ENCODE measurements around the gene SLC30A2. TPM values are rescaled to one million over a fixed set of nuclear protein-coding genes. Genes with fewer than 3 reads are reported as not detected.

Gene SLC30A2
- polyA plus RNA-seq, 2 donors, result 0.01 TPM; not detected in 1

DNA sequence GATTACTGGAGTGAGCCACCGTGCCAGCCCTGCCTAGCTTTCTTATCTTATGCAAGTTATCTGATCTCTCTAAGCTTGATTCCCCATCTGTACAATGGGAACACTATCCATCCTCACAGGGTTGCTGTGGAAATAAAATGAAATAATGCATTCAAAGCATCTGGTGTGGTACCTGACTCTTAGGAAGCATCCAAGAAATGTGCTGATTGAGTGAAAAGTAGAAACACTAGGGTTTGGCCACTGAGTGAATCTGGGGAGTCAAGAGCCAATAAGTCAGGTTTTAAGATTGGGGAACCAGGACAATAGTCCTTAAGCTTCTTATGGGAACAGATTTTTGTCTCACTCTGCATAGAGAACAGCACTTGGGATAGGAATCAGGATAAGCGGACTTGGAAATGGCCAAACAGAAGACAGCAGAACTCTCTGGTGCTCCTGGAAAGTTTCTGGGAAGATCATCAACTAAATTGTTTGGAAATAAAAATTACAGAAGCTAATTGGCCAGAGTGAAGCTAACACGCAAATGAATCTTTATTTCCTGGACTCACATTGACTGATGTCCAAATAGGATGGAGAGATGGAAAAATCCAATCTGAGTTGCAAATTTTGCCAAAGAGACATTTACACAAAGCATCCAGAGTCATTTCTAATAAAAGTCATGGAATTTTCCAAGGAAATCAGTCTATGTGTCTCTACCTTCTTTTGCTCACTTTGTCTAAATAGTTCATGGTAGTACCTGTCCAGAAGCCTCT is 51.3 kb downstream of the SLC30A2 start:
- 86 to 92% methylated on average over 3 of the region's 3 CpGs for WGBS, 2 donors
- no peak overlapping the region for H3K27ac ChIP-seq (ENCODE audit: low read depth in 2 of 2, low read length in 1 of 2)

DNA sequence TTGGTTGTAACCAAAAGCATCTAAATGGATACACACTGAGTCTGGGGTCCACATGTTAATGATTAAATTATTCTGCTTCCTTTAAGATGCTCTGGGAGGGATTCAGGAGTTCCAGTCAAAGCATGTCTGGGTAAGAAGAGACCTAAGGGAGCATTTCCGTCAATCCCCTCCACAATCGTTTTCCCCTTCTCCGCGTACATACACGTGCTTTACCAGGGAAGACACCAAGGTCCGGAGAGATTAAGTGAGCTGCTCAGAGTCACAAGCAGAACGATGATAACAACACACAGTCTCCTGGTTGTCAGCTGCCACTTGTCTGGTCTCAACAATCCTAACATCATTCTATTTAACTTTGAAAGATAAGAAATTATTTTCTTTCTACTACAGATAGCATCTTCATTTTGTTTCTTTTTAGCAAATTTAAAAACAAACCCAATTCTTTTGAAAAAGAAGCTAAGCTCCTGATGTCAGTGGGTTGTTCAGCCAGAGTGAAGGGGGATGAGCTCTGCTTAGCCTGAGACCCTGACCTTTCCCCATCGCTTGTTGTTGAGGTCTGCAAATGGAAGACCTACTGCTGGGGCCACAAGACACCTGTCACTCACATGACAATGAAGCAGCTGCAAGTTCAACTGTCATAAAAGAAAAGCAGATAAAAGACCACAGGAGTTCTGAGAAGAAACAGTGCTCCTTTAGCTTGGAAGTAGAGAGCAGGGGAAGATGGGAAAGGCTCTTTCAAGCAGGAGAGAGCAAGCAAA is 52.5 kb downstream of the SLC30A2 start:
- WGBS, 2 donors, result 90% methylated on average over 8 of the region's 8 CpGs
- H3K9me3 ChIP-seq (ENCODE audit: control insufficient read depth in 2 of 2, insufficient read depth in 1 of 2, low read depth in 1 of 2, low read length in 1 of 2), result no peaks in the 10 kb centered on the region
- H3K4me3 ChIP-seq (ENCODE audit: low read depth in 1 of 2, low read length in 2 of 2), result no peak overlapping the region
- no peaks in the 10 kb centered on the region for H3K27me3 ChIP-seq (ENCODE audit: control insufficient read depth in 1 of 2, insufficient read depth in 2 of 2, low read length in 2 of 2)
- peaks cover 2 to 5% of the 10 kb centered on the region in 2 donors for H3K4me1 ChIP-seq (ENCODE audit: control insufficient read depth in 2 of 2, insufficient read depth in 2 of 2, low read length in 1 of 2)
- H3K36me3 ChIP-seq (ENCODE audit: control insufficient read depth in 2 of 2, insufficient read depth in 2 of 2, low read length in 1 of 2), result peaks cover 3% of the 10 kb centered on the region in 2 donors
- H3K27ac ChIP-seq (ENCODE audit: low read depth in 2 of 2, low read length in 1 of 2), result no peak overlapping the region

More for the DNA sequence above, 51.3 kb downstream of the SLC30A2 start:
- Histone ChIP-seq H3K36me3 (ENCODE audit: control insufficient read depth in 2 of 2, insufficient read depth in 2 of 2, low read length in 1 of 2) (no peaks in the 10 kb centered on the region), H3K4me3 (ENCODE audit: low read depth in 1 of 2, low read length in 2 of 2) (no peak overlapping the region), H3K9me3 (ENCODE audit: control insufficient read depth in 2 of 2, insufficient read depth in 1 of 2, low read depth in 1 of 2, low read length in 1 of 2) (no peaks in the 10 kb centered on the region), H3K4me1 (ENCODE audit: control insufficient read depth in 2 of 2, insufficient read depth in 2 of 2, low read length in 1 of 2) (peaks cover 2 to 5% of the 10 kb centered on the region in 2 donors), H3K27me3 (ENCODE audit: control insufficient read depth in 1 of 2, insufficient read depth in 2 of 2, low read length in 2 of 2) (no peaks in the 10 kb centered on the region)

DNA sequence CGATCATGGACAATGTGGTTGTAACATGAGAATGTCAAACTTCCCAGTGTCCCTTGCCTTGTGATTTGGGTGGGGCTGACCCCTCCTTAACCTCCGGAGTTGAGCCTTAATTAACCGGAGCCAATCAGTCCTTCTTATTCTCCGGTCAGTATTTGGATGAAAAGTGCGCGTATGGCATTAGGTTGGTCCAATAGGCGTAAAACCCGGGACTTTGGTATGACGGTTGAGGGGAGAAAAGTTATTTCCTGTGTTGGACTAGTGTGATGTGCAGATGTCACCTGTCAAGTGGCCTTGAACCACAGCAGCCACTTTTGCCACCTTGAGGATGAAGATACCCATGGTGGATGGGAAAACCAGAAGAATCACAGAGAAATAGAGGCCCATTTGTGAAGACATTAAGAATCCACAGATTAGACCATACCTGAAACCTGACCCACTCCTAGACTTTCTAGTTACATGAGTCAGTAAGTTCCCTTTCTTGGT is 53.2 kb downstream of the SLC30A2 start:
- H3K36me3 ChIP-seq (ENCODE audit: control insufficient read depth in 2 of 2, insufficient read depth in 2 of 2, low read length in 1 of 2), result peaks cover 3% of the 10 kb centered on the region in 2 donors
- no peak overlapping the region for H3K4me3 ChIP-seq (ENCODE audit: low read depth in 1 of 2, low read length in 2 of 2)
- no peaks in the 10 kb centered on the region for H3K27me3 ChIP-seq (ENCODE audit: control insufficient read depth in 1 of 2, insufficient read depth in 2 of 2, low read length in 2 of 2)
- peaks cover 2 to 5% of the 10 kb centered on the region in 2 donors for H3K4me1 ChIP-seq (ENCODE audit: control insufficient read depth in 2 of 2, insufficient read depth in 2 of 2, low read length in 1 of 2)
- no peaks in the 10 kb centered on the region for H3K9me3 ChIP-seq (ENCODE audit: control insufficient read depth in 2 of 2, insufficient read depth in 1 of 2, low read depth in 1 of 2, low read length in 1 of 2)
- no peak overlapping the region for H3K27ac ChIP-seq (ENCODE audit: low read depth in 2 of 2, low read length in 1 of 2)
- 90 to 92% methylated on average over 9 of the region's 9 CpGs for WGBS, 2 donors

DNA sequence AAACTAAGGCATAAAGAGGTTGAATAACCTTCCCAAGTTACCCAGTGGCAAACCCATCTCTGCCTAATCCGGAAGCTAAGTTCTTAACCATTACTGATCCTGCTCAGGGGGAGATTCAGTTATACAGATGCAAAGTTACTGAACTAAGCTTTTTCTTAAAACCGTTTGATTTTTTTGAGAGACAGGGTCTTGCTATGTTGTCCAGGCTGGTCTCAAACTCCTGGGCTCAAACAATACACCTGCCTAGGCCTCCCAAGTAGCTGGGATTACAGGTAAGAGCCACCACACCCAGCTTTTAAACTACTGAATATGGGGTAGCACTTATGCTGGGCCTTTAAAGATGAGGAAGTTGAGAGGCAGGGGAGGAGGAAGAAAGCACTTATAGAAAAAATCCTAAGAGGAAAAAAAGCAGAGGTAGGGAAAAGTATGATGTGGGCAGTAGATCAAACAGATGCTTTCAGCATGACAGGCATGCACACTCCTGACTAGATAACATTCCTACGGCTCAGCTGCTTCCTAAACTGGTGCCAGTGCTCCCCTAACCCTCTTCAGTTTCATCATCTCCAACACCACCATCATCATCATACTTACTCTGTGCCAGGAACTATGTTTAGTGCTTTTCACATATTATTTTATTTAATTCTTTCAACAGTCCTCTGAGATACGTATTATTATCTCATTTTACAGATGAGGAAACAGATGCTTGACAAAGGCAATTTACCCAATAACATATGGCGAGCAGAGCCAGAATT is 53.8 kb downstream of the SLC30A2 start:
- 84 to 85% methylated on average over 5 of the region's 5 CpGs for WGBS, 2 donors
- H3K4me1 ChIP-seq (ENCODE audit: control insufficient read depth in 2 of 2, insufficient read depth in 2 of 2, low read length in 1 of 2), result peaks cover 2 to 4% of the 10 kb centered on the region in 2 donors

DNA sequence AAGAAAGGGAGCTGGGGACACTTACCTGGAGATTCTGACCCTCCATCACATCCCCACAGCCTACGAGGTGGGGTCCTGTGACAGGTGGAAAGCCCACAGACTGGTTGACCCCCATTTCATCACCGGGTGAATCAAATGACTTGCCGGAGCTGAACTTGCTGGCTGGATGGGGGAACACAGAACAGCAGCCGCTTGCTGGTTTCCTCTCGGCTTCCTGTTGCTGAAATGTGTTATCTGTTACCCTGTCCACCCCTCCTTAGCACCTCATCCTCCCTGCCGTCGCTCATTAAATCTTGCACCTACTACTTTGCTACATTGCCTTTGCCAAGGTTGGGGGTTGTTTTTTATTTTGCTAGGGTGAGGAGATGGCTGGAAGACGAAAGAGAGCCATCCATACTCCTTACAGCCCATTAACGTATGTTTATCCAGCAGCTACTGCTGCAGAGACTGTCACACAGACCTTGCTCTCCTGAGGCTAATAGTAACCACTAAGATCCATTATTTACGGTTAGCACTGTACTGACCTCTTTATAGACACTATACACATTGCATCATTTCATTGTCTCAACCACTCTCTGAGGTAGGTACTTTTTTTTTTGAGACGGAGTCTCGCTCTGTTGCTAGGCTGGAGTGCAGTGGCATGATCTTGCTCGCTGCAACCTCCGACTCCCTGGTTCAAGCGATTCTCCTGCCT is 55.1 kb downstream of the SLC30A2 start:
- Histone ChIP-seq H3K27ac (ENCODE audit: low read depth in 2 of 2, low read length in 1 of 2) (no peak overlapping the region), H3K36me3 (ENCODE audit: control insufficient read depth in 2 of 2, insufficient read depth in 2 of 2, low read length in 1 of 2) (peaks cover 5 to 6% of the 10 kb centered on the region in 2 donors), H3K4me1 (ENCODE audit: control insufficient read depth in 2 of 2, insufficient read depth in 2 of 2, low read length in 1 of 2) (no peaks in the 10 kb centered on the region), H3K27me3 (ENCODE audit: control insufficient read depth in 1 of 2, insufficient read depth in 2 of 2, low read length in 2 of 2) (no peaks in the 10 kb centered on the region), H3K4me3 (ENCODE audit: low read depth in 1 of 2, low read length in 2 of 2) (no peak overlapping the region), H3K9me3 (ENCODE audit: control insufficient read depth in 2 of 2, insufficient read depth in 1 of 2, low read depth in 1 of 2, low read length in 1 of 2) (no peaks in the 10 kb centered on the region)
- 77% methylated on average over 15 of the region's 15 CpGs for WGBS, 2 donors

More for the DNA sequence above, 53.8 kb downstream of the SLC30A2 start:
- H3K9me3 ChIP-seq (ENCODE audit: control insufficient read depth in 2 of 2, insufficient read depth in 1 of 2, low read depth in 1 of 2, low read length in 1 of 2), result no peaks in the 10 kb centered on the region
- H3K36me3 ChIP-seq (ENCODE audit: control insufficient read depth in 2 of 2, insufficient read depth in 2 of 2, low read length in 1 of 2), result peaks cover 3% of the 10 kb centered on the region in 2 donors
- H3K27ac ChIP-seq (ENCODE audit: low read depth in 2 of 2, low read length in 1 of 2), result no peak overlapping the region
- H3K4me3 ChIP-seq (ENCODE audit: low read depth in 1 of 2, low read length in 2 of 2), result no peak overlapping the region
- no peaks in the 10 kb centered on the region for H3K27me3 ChIP-seq (ENCODE audit: control insufficient read depth in 1 of 2, insufficient read depth in 2 of 2, low read length in 2 of 2)

- WGBS, 2 donors, result 72 to 81% methylated on average over 6 of the region's 6 CpGs
- Histone ChIP-seq H3K27ac (ENCODE audit: low read depth in 2 of 2, low read length in 1 of 2) (no peak overlapping the region), H3K27me3 (ENCODE audit: control insufficient read depth in 1 of 2, insufficient read depth in 2 of 2, low read length in 2 of 2) (no peaks in the 10 kb centered on the region), H3K4me3 (ENCODE audit: low read depth in 1 of 2, low read length in 2 of 2) (no peak overlapping the region), H3K4me1 (ENCODE audit: control insufficient read depth in 2 of 2, insufficient read depth in 2 of 2, low read length in 1 of 2) (no peaks in the 10 kb centered on the region), H3K9me3 (ENCODE audit: control insufficient read depth in 2 of 2, insufficient read depth in 1 of 2, low read depth in 1 of 2, low read length in 1 of 2) (no peaks in the 10 kb centered on the region), H3K36me3 (ENCODE audit: control insufficient read depth in 2 of 2, insufficient read depth in 2 of 2, low read length in 1 of 2) (peaks cover 5 to 6% of the 10 kb centered on the region in 2 donors)
Observed at GRCh38 chr1:25990251-25990650, 55.7 kb downstream of the SLC30A2 start.

- H3K27ac ChIP-seq (ENCODE audit: low read depth in 2 of 2, low read length in 1 of 2), result no peak overlapping the region
- H3K27me3 ChIP-seq (ENCODE audit: control insufficient read depth in 1 of 2, insufficient read depth in 2 of 2, low read length in 2 of 2), result no peaks in the 10 kb centered on the region
- H3K4me3 ChIP-seq (ENCODE audit: low read depth in 1 of 2, low read length in 2 of 2), result no peak overlapping the region
- H3K36me3 ChIP-seq (ENCODE audit: control insufficient read depth in 2 of 2, insufficient read depth in 2 of 2, low read length in 1 of 2), result peaks cover 5 to 6% of the 10 kb centered on the region in 2 donors
- no peaks in the 10 kb centered on the region for H3K9me3 ChIP-seq (ENCODE audit: control insufficient read depth in 2 of 2, insufficient read depth in 1 of 2, low read depth in 1 of 2, low read length in 1 of 2)
- 85 to 92% methylated on average over 11 of the region's 11 CpGs for WGBS, 2 donors
- no peaks in the 10 kb centered on the region for H3K4me1 ChIP-seq (ENCODE audit: control insufficient read depth in 2 of 2, insufficient read depth in 2 of 2, low read length in 1 of 2)
Observed at GRCh38 chr1:25989440-25990234, 56.3 kb downstream of the SLC30A2 start.

GRCh38 chr1:25987951-25988350 is 58.0 kb downstream of the SLC30A2 start:
- H3K4me3 ChIP-seq (ENCODE audit: low read depth in 1 of 2, low read length in 2 of 2), result no peak overlapping the region
- 88 to 93% methylated on average over 2 of the region's 2 CpGs for WGBS, 2 donors
- peaks cover 9% of the 10 kb centered on the region in 2 donors for H3K36me3 ChIP-seq (ENCODE audit: control insufficient read depth in 2 of 2, insufficient read depth in 2 of 2, low read length in 1 of 2)
- no peaks in the 10 kb centered on the region for H3K27me3 ChIP-seq (ENCODE audit: control insufficient read depth in 1 of 2, insufficient read depth in 2 of 2, low read length in 2 of 2)
- H3K27ac ChIP-seq (ENCODE audit: low read depth in 2 of 2, low read length in 1 of 2), result no peak overlapping the region
- no peaks in the 10 kb centered on the region for H3K4me1 ChIP-seq (ENCODE audit: control insufficient read depth in 2 of 2, insufficient read depth in 2 of 2, low read length in 1 of 2)
- no peaks in the 10 kb centered on the region for H3K9me3 ChIP-seq (ENCODE audit: control insufficient read depth in 2 of 2, insufficient read depth in 1 of 2, low read depth in 1 of 2, low read length in 1 of 2)
